K562 (cell line): ENCODE measurements around the gene RIIAD1. TPM values are rescaled to one million over a fixed set of nuclear protein-coding genes. Genes with fewer than 3 reads are reported as not detected.
A peak's percentile ranks its signal among the peaks of the same experiment; 100 is the strongest.

Experiments used
- CXXC5 ChIP-seq: fragments of 250-450 bp; sonication (Bioruptor Pico); IDR thresholded peaks from 2 replicates; pipeline ENCODE4 v1.8.0; 2022; ENCODE audit warnings: inconsistent platforms, mild to moderate bottlenecking, moderate library complexity
- HLTF ChIP-seq: fragments of 450-650 bp; IDR thresholded peaks from 2 replicates; pipeline ENCODE4 v1.6.1; 2016
- HMG20B ChIP-seq: fragments of 250-450 bp; sonication (Bioruptor Pico); IDR thresholded peaks from 2 replicates; pipeline ENCODE4 v1.5.0; 2021; ENCODE audit warnings: mild to moderate bottlenecking
- ILF3 ChIP-seq: fragments of 450-650 bp; IDR thresholded peaks from 2 replicates; pipeline ENCODE4 v1.6.1; 2018; ENCODE audit warnings: antibody characterized with exemption, mild to moderate bottlenecking, moderate library complexity, borderline replicate concordance
- NR2C1 ChIP-seq, 2 experiments: fragments of 450-650 bp; IDR thresholded peaks; 2 replicates each; pipeline ENCODE4 v1.6.1; 2017; ENCODE audit warnings: mild to moderate bottlenecking in 2 of 2, antibody characterized with exemption in 1 of 2, inconsistent platforms in 1 of 2, missing compliant biosample characterization in 1 of 2, missing genetic modification characterization in 1 of 2
- POLR2AphosphoS2 ChIP-seq: IDR thresholded peaks from 2 replicates; pipeline ENCODE4 v1.6.1; 2012; ENCODE audit warnings: low read length, improper control_type of control experiment
- RAD51 ChIP-seq: fragments of 450-650 bp; IDR thresholded peaks from 2 replicates; pipeline ENCODE4 v1.7.1; 2016; ENCODE audit warnings: low read depth, mild to moderate bottlenecking, borderline replicate concordance
- RFX7 ChIP-seq: fragments of 250-450 bp; sonication (Bioruptor Pico); IDR thresholded peaks from 2 replicates; pipeline ENCODE4 v1.5.1; 2021; ENCODE audit warnings: mild to moderate bottlenecking
- ZFX ChIP-seq: sonication (generic); formaldehyde crosslinking; IDR thresholded peaks from 2 replicates; pipeline ENCODE4 v1.8.0; 2022; ENCODE audit warnings: mild to moderate bottlenecking, missing genetic modification reagents, moderate library complexity
- ZNF431 ChIP-seq: sonication (generic); formaldehyde crosslinking; IDR thresholded peaks from 2 replicates; pipeline ENCODE4 v1.8.0; 2022; ENCODE audit warnings: mild to moderate bottlenecking, missing genetic modification reagents
- polyA plus RNA-seq, 8 experiments: library from polyadenylated mRNA; depleted of rRNA in 4 of 8; stranded (reverse) in 5 of 8; unstranded in 3 of 8; fragments of >200 nt; fragmentation: Nextera tagmentation in 2 of 8; fragmentation: Illumina TruSeq in 1 of 8; extraction: Ambion mirVana in 2 of 8; extraction: Trizol in 1 of 8; gene quantifications; 2 replicates each; pipeline versions ENCODE4 v1.2.1 to v1.2.3, GENCODE V29; 2011 to 2014; ENCODE audit warnings: inconsistent platforms in 1 of 8, missing spikeins in 1 of 8
- total RNA-seq, 7 experiments: library from RNA; depleted of rRNA in 6 of 7; stranded (reverse); fragments of >200 nt in 6 of 7; fragmentation: Illumina TruSeq in 2 of 7; extraction: Trizol in 2 of 7; gene quantifications; 2 replicates each; pipeline versions ENCODE4 v1.2.1 to v1.2.3, GENCODE V29; 2011 to 2021; ENCODE audit warnings: low replicate concordance in 1 of 7
- TF ChIP-seq, protein P1 (sequence below): sonication (generic); formaldehyde crosslinking; IDR thresholded peaks from 2 replicates; pipeline ENCODE4 v1.8.0; 2022; ENCODE audit warnings: mild to moderate bottlenecking, missing genetic modification reagents, borderline replicate concordance
- TF ChIP-seq, protein P2 (sequence below): fragments of 200-800 bp; sonication (Bioruptor generic); IDR thresholded peaks from 2 replicates; pipeline ENCODE4 v1.6.1; 2017; ENCODE audit warnings: missing genetic modification characterization, missing compliant biosample characterization
- TF ChIP-seq, protein P3 (sequence below): fragments of 250-450 bp; sonication (Bioruptor Pico); IDR thresholded peaks from 2 replicates; pipeline ENCODE4 v1.4.0; 2020; ENCODE audit warnings: mild to moderate bottlenecking, moderate library complexity
- TF ChIP-seq, protein P4 (sequence below): sonication (generic); formaldehyde crosslinking; IDR thresholded peaks from 2 replicates; pipeline ENCODE4 v1.8.1; 2023; ENCODE audit warnings: missing genetic modification reagents, mild to moderate bottlenecking, borderline replicate concordance

The RIIAD1 gene
- total and polyA plus RNA-seq, 9 of the 15 experiments (the other 6 are each of a cell fraction or from before 2014, with no cell fraction given): not detected

DNA sequence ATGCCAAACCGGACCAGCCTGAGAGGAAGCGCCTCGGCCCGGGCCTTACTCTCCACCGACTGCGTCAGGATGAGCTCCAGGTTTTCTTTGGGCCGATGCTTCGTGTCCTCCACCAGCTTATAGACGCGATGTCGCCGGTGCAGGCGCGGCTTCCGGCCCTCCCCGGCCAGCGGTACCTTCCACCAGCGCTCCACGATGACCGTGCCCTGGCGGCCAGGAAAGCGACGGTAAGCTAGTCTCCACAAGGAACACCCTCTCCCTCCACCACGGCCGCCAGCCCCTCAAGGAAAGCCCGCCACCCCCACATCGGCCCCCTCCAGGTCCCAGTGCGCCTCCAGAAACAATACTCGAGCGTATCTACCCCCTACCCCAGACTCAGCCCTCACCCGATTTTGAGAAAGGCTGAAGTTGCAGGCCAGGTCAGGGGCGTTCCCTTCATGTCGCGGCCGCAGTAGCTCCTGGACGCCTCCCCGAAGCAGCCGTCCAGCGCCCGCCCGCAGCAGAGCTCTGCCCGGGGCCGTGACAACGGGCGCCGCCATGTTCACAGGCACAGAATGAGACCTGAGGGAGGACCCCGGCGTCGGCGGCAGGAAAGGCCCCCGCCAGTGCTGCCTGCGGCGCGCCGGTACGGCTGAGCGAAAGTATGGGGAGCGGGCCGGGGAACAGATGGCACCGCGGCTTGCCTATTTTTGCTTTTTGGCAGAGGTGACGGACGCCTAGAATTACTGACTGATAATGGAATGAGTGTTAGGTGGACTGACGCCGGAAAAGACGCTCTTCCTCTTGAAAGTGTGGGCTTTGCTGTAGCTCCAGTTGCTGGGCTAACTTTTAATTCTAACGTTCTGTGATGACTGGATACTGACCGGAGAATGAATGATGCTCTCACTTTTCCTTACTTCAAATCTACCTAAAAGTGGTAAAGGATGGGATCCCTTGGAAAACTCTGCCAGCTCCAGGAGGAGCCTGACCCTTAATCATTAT is 41.9 kb downstream of the RIIAD1 start, which contains the start of gene MRPL9 (continued):
- TF ChIP-seq, protein P1, sequence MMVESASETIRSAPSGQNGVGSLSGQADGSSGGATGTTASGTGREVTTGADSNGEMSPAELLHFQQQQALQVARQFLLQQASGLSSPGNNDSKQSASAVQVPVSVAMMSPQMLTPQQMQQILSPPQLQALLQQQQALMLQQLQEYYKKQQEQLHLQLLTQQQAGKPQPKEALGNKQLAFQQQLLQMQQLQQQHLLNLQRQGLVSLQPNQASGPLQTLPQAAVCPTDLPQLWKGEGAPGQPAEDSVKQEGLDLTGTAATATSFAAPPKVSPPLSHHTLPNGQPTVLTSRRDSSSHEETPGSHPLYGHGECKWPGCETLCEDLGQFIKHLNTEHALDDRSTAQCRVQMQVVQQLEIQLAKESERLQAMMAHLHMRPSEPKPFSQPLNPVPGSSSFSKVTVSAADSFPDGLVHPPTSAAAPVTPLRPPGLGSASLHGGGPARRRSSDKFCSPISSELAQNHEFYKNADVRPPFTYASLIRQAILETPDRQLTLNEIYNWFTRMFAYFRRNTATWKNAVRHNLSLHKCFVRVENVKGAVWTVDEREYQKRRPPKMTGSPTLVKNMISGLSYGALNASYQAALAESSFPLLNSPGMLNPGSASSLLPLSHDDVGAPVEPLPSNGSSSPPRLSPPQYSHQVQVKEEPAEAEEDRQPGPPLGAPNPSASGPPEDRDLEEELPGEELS (CRISPR knock-in tag): no peak
- TF ChIP-seq HMG20B (CRISPR knock-in tag) (no peak), ZNF431 (CRISPR knock-in tag) (0 out of 2 replicates have a peak, but pooled peaks have one; percentile 43), RAD51 (no peak), ILF3 (no peak), ZFX (CRISPR knock-in tag) (peak; percentile 91), CXXC5 (CRISPR knock-in tag) (peak; percentile 73), POLR2AphosphoS2 (no peak), HLTF (0 out of 2 replicates have a peak, but pooled peaks have one; percentile 25), RFX7 (CRISPR knock-in tag) (no peak), NR2C1 (IDR thresholded peaks at IDR 0.05) (no peak), NR2C1 (tag; IDR thresholded peaks at IDR 0.05) (no peak; the same call in 1 of the 2 replicates)
- TF ChIP-seq, protein P2, sequence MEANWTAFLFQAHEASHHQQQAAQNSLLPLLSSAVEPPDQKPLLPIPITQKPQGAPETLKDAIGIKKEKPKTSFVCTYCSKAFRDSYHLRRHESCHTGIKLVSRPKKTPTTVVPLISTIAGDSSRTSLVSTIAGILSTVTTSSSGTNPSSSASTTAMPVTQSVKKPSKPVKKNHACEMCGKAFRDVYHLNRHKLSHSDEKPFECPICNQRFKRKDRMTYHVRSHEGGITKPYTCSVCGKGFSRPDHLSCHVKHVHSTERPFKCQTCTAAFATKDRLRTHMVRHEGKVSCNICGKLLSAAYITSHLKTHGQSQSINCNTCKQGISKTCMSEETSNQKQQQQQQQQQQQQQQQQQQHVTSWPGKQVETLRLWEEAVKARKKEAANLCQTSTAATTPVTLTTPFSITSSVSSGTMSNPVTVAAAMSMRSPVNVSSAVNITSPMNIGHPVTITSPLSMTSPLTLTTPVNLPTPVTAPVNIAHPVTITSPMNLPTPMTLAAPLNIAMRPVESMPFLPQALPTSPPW (CRISPR knock-in tag): peak; percentile 57
- TF ChIP-seq, protein P3, sequence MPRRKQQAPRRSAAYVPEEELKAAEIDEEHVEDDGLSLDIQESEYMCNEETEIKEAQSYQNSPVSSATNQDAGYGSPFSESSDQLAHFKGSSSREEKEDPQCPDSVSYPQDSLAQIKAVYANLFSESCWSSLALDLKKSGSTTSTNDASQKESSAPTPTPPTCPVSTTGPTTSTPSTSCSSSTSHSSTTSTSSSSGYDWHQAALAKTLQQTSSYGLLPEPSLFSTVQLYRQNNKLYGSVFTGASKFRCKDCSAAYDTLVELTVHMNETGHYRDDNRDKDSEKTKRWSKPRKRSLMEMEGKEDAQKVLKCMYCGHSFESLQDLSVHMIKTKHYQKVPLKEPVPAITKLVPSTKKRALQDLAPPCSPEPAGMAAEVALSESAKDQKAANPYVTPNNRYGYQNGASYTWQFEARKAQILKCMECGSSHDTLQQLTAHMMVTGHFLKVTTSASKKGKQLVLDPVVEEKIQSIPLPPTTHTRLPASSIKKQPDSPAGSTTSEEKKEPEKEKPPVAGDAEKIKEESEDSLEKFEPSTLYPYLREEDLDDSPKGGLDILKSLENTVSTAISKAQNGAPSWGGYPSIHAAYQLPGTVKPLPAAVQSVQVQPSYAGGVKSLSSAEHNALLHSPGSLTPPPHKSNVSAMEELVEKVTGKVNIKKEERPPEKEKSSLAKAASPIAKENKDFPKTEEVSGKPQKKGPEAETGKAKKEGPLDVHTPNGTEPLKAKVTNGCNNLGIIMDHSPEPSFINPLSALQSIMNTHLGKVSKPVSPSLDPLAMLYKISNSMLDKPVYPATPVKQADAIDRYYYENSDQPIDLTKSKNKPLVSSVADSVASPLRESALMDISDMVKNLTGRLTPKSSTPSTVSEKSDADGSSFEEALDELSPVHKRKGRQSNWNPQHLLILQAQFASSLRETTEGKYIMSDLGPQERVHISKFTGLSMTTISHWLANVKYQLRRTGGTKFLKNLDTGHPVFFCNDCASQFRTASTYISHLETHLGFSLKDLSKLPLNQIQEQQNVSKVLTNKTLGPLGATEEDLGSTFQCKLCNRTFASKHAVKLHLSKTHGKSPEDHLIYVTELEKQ (CRISPR knock-in tag): no peak
- TF ChIP-seq, protein P4, sequence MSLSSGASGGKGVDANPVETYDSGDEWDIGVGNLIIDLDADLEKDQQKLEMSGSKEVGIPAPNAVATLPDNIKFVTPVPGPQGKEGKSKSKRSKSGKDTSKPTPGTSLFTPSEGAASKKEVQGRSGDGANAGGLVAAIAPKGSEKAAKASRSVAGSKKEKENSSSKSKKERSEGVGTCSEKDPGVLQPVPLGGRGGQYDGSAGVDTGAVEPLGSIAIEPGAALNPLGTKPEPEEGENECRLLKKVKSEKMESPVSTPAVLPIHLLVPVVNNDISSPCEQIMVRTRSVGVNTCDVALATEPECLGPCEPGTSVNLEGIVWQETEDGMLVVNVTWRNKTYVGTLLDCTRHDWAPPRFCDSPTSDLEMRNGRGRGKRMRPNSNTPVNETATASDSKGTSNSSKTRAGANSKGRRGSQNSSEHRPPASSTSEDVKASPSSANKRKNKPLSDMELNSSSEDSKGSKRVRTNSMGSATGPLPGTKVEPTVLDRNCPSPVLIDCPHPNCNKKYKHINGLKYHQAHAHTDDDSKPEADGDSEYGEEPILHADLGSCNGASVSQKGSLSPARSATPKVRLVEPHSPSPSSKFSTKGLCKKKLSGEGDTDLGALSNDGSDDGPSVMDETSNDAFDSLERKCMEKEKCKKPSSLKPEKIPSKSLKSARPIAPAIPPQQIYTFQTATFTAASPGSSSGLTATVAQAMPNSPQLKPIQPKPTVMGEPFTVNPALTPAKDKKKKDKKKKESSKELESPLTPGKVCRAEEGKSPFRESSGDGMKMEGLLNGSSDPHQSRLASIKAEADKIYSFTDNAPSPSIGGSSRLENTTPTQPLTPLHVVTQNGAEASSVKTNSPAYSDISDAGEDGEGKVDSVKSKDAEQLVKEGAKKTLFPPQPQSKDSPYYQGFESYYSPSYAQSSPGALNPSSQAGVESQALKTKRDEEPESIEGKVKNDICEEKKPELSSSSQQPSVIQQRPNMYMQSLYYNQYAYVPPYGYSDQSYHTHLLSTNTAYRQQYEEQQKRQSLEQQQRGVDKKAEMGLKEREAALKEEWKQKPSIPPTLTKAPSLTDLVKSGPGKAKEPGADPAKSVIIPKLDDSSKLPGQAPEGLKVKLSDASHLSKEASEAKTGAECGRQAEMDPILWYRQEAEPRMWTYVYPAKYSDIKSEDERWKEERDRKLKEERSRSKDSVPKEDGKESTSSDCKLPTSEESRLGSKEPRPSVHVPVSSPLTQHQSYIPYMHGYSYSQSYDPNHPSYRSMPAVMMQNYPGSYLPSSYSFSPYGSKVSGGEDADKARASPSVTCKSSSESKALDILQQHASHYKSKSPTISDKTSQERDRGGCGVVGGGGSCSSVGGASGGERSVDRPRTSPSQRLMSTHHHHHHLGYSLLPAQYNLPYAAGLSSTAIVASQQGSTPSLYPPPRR (CRISPR knock-in tag): no peak
